Trophoblast cell (in vitro differentiated cells and primary cell): Measurements from ENCODE around the gene MRTO4.

Source experiments
- DNase-seq, 2 donors: peaks; one replicate each; pipeline ENCODE4 v3.0.0-alpha.2; 2016
- H2AFZ ChIP-seq: 2 replicates; pipeline ENCODE4 v1.6.1; 2013; ENCODE audit warnings: low read length, moderate library complexity, mild to moderate bottlenecking; ENCODE audit not compliant: insufficient read depth, poor library complexity
- H2AK5ac ChIP-seq: 2 replicates; pipeline ENCODE4 v1.6.1; 2013; ENCODE audit warnings: mild to moderate bottlenecking, low read length
- H2BK120ac ChIP-seq: 2 replicates; pipeline ENCODE4 v1.6.1; 2013; ENCODE audit warnings: low read length, mild to moderate bottlenecking, moderate library complexity; ENCODE audit not compliant: insufficient read depth, poor library complexity
- H2BK12ac ChIP-seq: 2 replicates; pipeline ENCODE4 v1.6.1; 2013; ENCODE audit warnings: mild to moderate bottlenecking, low read length, moderate library complexity
- H2BK5ac ChIP-seq: 2 replicates; pipeline ENCODE4 v1.6.1; 2013; ENCODE audit warnings: low read length, low read depth, moderate library complexity, mild to moderate bottlenecking; ENCODE audit not compliant: poor library complexity
- H3K14ac ChIP-seq: 2 replicates; pipeline ENCODE4 v1.6.1; 2013; ENCODE audit warnings: mild to moderate bottlenecking, low read length
- H3K18ac ChIP-seq: 2 replicates; pipeline ENCODE4 v1.6.1; 2013; ENCODE audit warnings: mild to moderate bottlenecking, low read length
- H3K23ac ChIP-seq: 2 replicates; pipeline ENCODE4 v1.6.1; 2013; ENCODE audit warnings: low read length
- H3K27ac ChIP-seq: 2 replicates; pipeline ENCODE4 v1.5.1; 2013; ENCODE audit warnings: low read depth, mild to moderate bottlenecking, inconsistent platforms, low read length, moderate library complexity
- H3K27me3 ChIP-seq: 2 replicates; pipeline ENCODE4 v1.6.1; 2013; ENCODE audit warnings: inconsistent platforms, mild to moderate bottlenecking, low read length, moderate library complexity; ENCODE audit not compliant: insufficient read depth
- H3K36me3 ChIP-seq, 2 experiments: 1 replicate in 1 of 2; 2 replicates in 1 of 2; pipeline ENCODE4 v1.6.1; 2013; ENCODE audit warnings: low read length in 2 of 2, mild to moderate bottlenecking in 2 of 2, moderate library complexity in 1 of 2; ENCODE audit not compliant: insufficient read depth in 2 of 2, control insufficient read depth in 1 of 2
- H3K4ac ChIP-seq: 2 replicates; pipeline ENCODE4 v1.6.1; 2013; ENCODE audit warnings: low read depth, mild to moderate bottlenecking, low read length, moderate library complexity
- H3K4me1 ChIP-seq, 2 experiments: 1 replicate in 1 of 2; 2 replicates in 1 of 2; pipeline ENCODE4 v1.6.1; 2013; ENCODE audit warnings: low read length in 2 of 2, mild to moderate bottlenecking in 2 of 2, moderate library complexity in 1 of 2; ENCODE audit not compliant: insufficient read depth in 2 of 2, control insufficient read depth in 1 of 2
- H3K4me2 ChIP-seq: 2 replicates; pipeline ENCODE4 v1.6.1; 2013; ENCODE audit warnings: inconsistent platforms, mild to moderate bottlenecking, low read length, moderate library complexity
- H3K4me3 ChIP-seq: 2 replicates; pipeline ENCODE4 v1.5.1; 2013; ENCODE audit warnings: mild to moderate bottlenecking, low read depth, low read length, inconsistent platforms
- H3K79me1 ChIP-seq: one replicate; pipeline ENCODE4 v1.6.1; 2013; ENCODE audit warnings: low read length
- H3K79me2 ChIP-seq: 2 replicates; pipeline ENCODE4 v1.6.1; 2013; ENCODE audit warnings: low read length, mild to moderate bottlenecking; ENCODE audit not compliant: control insufficient read depth, insufficient read depth, poor library complexity
- H3K9ac ChIP-seq: 2 replicates; pipeline ENCODE4 v1.6.1; 2013; ENCODE audit warnings: mild to moderate bottlenecking, low read length
- H3K9me3 ChIP-seq: 2 replicates; pipeline ENCODE4 v1.6.1; 2013; ENCODE audit warnings: low read depth, mild to moderate bottlenecking, control low read depth, inconsistent platforms, low read length; ENCODE audit not compliant: insufficient read depth
- H4K12ac ChIP-seq: 2 replicates; pipeline ENCODE4 v1.6.1; 2013; ENCODE audit warnings: low read depth, mild to moderate bottlenecking, low read length, moderate library complexity
- H4K8ac ChIP-seq: 2 replicates; pipeline ENCODE4 v1.6.1; 2013; ENCODE audit warnings: low read depth, mild to moderate bottlenecking, low read length, moderate library complexity
- H4K91ac ChIP-seq: one replicate; pipeline ENCODE4 v1.6.1; 2013; ENCODE audit warnings: low read depth, mild to moderate bottlenecking, low read length, moderate library complexity
- WGBS: extraction: QIAGEN DNeasy Blood & Tissue Kit; methylation state at CpG from one replicate; pipeline ENCODE4 v1.1.7; 2013; ENCODE audit warnings: missing lambda C conversion rate; ENCODE audit not compliant: insufficient read length, insufficient coverage; ENCODE audit errors: extremely low coverage; 5-methylcytosine and 5-hydroxymethylcytosine counted together

MRTO4 gene

GRCh38 chr1:19209439-19209989, 42.1 kb upstream of the MRTO4 start:
- H2AFZ ChIP-seq, result peak overlapping the region; percentile 66
- H3K9ac ChIP-seq, result peak overlapping the region; percentile 97
- DNase-seq, result peak; percentile 25 to 46
- peak overlapping the region; percentile 87 for H2BK5ac ChIP-seq
- peak overlapping the region; percentile 96 for H3K4me3 ChIP-seq
- H4K8ac ChIP-seq, result peak overlapping the region; percentile 85
- peak overlapping the region; percentile 85 for H2BK120ac ChIP-seq
- peaks cover 27% of the 10 kb centered on the region for H3K79me2 ChIP-seq
- H3K79me1 ChIP-seq, result peaks cover 13% of the 10 kb centered on the region
- H3K4ac ChIP-seq, result peak overlapping the region; percentile 96
- peaks cover 3 to 6% of the 10 kb centered on the region in 2 experiments for H3K4me1 ChIP-seq
- peak overlapping the region; percentile 21 for H2AK5ac ChIP-seq
- peak overlapping the region; percentile 93 for H3K18ac ChIP-seq
- peak overlapping the region; percentile 75 for H3K27ac ChIP-seq
- H3K4me2 ChIP-seq, result peak overlapping the region; percentile 73
- no peak overlapping the region for H2BK12ac ChIP-seq
- H3K27me3 ChIP-seq, result no peaks in the 10 kb centered on the region
- H4K12ac ChIP-seq, result peak overlapping the region; percentile 82
- H3K23ac ChIP-seq, result no peak overlapping the region
- peak overlapping the region; percentile 91 for H4K91ac ChIP-seq
- peak overlapping the region; percentile 95 for H3K14ac ChIP-seq
- no CpG with 5 or more reads among the region's 28 CpGs for WGBS
- H3K36me3 ChIP-seq, result no peaks in the 10 kb centered on the region
- H3K9me3 ChIP-seq, result no peaks in the 10 kb centered on the region

GRCh38 chr1:19209990-19210771, 41.4 kb upstream of the MRTO4 start, which contains the start of gene UBR4:
Gene UBR4, minus strand, starts transcription at chr1:19210266. Its CDS starts 18 bp downstream, at chr1:19210248.
- no CpG with 5 or more reads among the region's 80 CpGs for WGBS
- peak within 1 kb of the TSS; percentile 81 for H2AFZ ChIP-seq

GRCh38 chr1:19210772-19211549, 40.6 kb upstream of the MRTO4 start:
- H3K4me2 ChIP-seq, result peak overlapping the region; percentile 73
- WGBS, result no CpG with 5 or more reads among the region's 12 CpGs

More at GRCh38 chr1:19209990-19210771, 41.4 kb upstream of the MRTO4 start, which contains the start of gene UBR4:
- H3K9ac ChIP-seq, result peak within 1 kb of the TSS; percentile 97
- no peaks in the 10 kb centered on the region for H3K9me3 ChIP-seq
- H3K23ac ChIP-seq, result no peak within 1 kb of the TSS
- H3K36me3 ChIP-seq, result peaks cover 0 to 1% of the 10 kb centered on the region in 2 experiments
- peak within 1 kb of the TSS; percentile 73 for H3K4me2 ChIP-seq
- peaks cover 3 to 6% of the 10 kb centered on the region in 2 experiments for H3K4me1 ChIP-seq
- H2BK5ac ChIP-seq, result peak within 1 kb of the TSS; percentile 87
- H2BK12ac ChIP-seq, result no peak within 1 kb of the TSS
- peak within 1 kb of the TSS; percentile 91 for H4K91ac ChIP-seq
- H3K27ac ChIP-seq, result peak within 1 kb of the TSS; percentile 75
- H3K4ac ChIP-seq, result peak within 1 kb of the TSS; percentile 96
- H4K12ac ChIP-seq, result peak within 1 kb of the TSS; percentile 83
- no peaks in the 10 kb centered on the region for H3K27me3 ChIP-seq
- peak; percentile 96 to 99 for DNase-seq
- peaks cover 26% of the 10 kb centered on the region for H3K79me2 ChIP-seq
- H3K79me1 ChIP-seq, result peaks cover 13% of the 10 kb centered on the region
- H2BK120ac ChIP-seq, result peak within 1 kb of the TSS; percentile 85
- peak within 1 kb of the TSS; percentile 85 for H4K8ac ChIP-seq
- H3K4me3 ChIP-seq, result peak within 1 kb of the TSS; percentile 96
- H3K14ac ChIP-seq, result peak within 1 kb of the TSS; percentile 95
- peak within 1 kb of the TSS; percentile 93 for H3K18ac ChIP-seq
- H2AK5ac ChIP-seq, result peak within 1 kb of the TSS; percentile 21

GRCh38 chr1:19212167-19212566, 39.4 kb upstream of the MRTO4 start:
- Histone ChIP-seq H2AK5ac (no peak overlapping the region), H2BK5ac (no peak overlapping the region), H3K18ac (no peak overlapping the region), H3K23ac (no peak overlapping the region), H3K4me1 (peaks cover 3 to 6% of the 10 kb centered on the region in 2 experiments), H2BK12ac (no peak overlapping the region), H4K91ac (no peak overlapping the region), H3K14ac (no peak overlapping the region), H3K4me3 (no peak overlapping the region), H3K79me2 (peaks cover 19% of the 10 kb centered on the region), H3K4me2 (no peak overlapping the region), H3K36me3 (peaks cover 1 to 7% of the 10 kb centered on the region in 2 experiments), H3K79me1 (peaks cover 13% of the 10 kb centered on the region), H2BK120ac (no peak overlapping the region), H3K9ac (no peak overlapping the region), H4K8ac (no peak overlapping the region), H3K9me3 (no peaks in the 10 kb centered on the region), H3K27me3 (no peaks in the 10 kb centered on the region), H4K12ac (no peak overlapping the region), H3K4ac (no peak overlapping the region), H2AFZ (no peak overlapping the region), H3K27ac (no peak overlapping the region)
- no peak for DNase-seq

More at GRCh38 chr1:19210772-19211549, 40.6 kb upstream of the MRTO4 start:
- Histone ChIP-seq H3K36me3 (peaks cover 1 to 4% of the 10 kb centered on the region in 2 experiments), H3K18ac (no peak overlapping the region), H4K91ac (no peak overlapping the region), H3K9me3 (no peaks in the 10 kb centered on the region), H4K8ac (peak overlapping the region; percentile 72), H2AK5ac (no peak overlapping the region), H3K27ac (peak overlapping the region; percentile 69), H4K12ac (peak overlapping the region; percentile 83), H3K79me2 (peaks cover 26% of the 10 kb centered on the region), H3K27me3 (no peaks in the 10 kb centered on the region), H2BK5ac (no peak overlapping the region), H2BK12ac (no peak overlapping the region), H3K9ac (peak overlapping the region; percentile 94), H2BK120ac (no peak overlapping the region), H3K23ac (no peak overlapping the region), H3K4me1 (peaks cover 3 to 6% of the 10 kb centered on the region in 2 experiments), H3K79me1 (peaks cover 13% of the 10 kb centered on the region), H2AFZ (no peak overlapping the region), H3K14ac (no peak overlapping the region), H3K4ac (peak overlapping the region; percentile 65), H3K4me3 (peak overlapping the region; percentile 96)
- peak in 1 of 2 donors; percentile 16 for DNase-seq
